RWPE2 (cell line): ENCODE data around the gene ERP44.
"Not testable (repeated sequence)": the region's sequence is repeated elsewhere in the genome, so short reads cannot be mapped to it uniquely, and the experiment has no call there.

Experiments
- ATAC-seq: fragments of 200-7000 bp; cut with Tn5 transposase; 3 replicates; pipeline ENCODE4 v1.9.1; 2021; ENCODE audit warnings: low read depth
- DNase-seq: peaks from one replicate; pipeline ENCODE4 v3.0.0-alpha.2; 2020; ENCODE audit warnings: low spot score
- H3K27ac ChIP-seq: fragments of 450-650 bp; 2 replicates; pipeline ENCODE4 v1.5.1; 2017; ENCODE audit warnings: mild to moderate bottlenecking; ENCODE audit not compliant: poor library complexity, severe bottlenecking
- H3K27me3 ChIP-seq: fragments of 250-450 bp; sonication (Bioruptor Pico); 2 replicates; pipeline ENCODE4 v1.5.1; 2021; ENCODE audit warnings: mild to moderate bottlenecking, moderate library complexity; ENCODE audit not compliant: insufficient read depth, poor library complexity, severe bottlenecking
- H3K36me3 ChIP-seq: fragments of 250-450 bp; sonication (Bioruptor Pico); 2 replicates; pipeline ENCODE4 v1.5.1; 2020; ENCODE audit warnings: low read depth, mild to moderate bottlenecking, moderate library complexity
- H3K4me1 ChIP-seq: fragments of 250-450 bp; sonication (Bioruptor Pico); 2 replicates; pipeline ENCODE4 v1.5.1; 2021; ENCODE audit warnings: mild to moderate bottlenecking, moderate library complexity; ENCODE audit not compliant: insufficient read depth, poor library complexity, severe bottlenecking
- H3K4me3 ChIP-seq: fragments of 250-450 bp; sonication (Bioruptor Pico); 2 replicates; pipeline ENCODE4 v1.5.1; 2021; ENCODE audit warnings: mild to moderate bottlenecking, moderate library complexity; ENCODE audit not compliant: severe bottlenecking
- H3K9me3 ChIP-seq: fragments of 250-450 bp; sonication (Bioruptor Pico); 2 replicates; pipeline ENCODE4 v1.5.1; 2021; ENCODE audit warnings: mild to moderate bottlenecking, moderate library complexity; ENCODE audit not compliant: severe bottlenecking
- CTCF ChIP-seq: fragments of 450-650 bp; IDR thresholded peaks from one replicate; pipeline ENCODE4 v1.5.1; 2017; ENCODE audit warnings: mild to moderate bottlenecking, moderate library complexity; ENCODE audit not compliant: poor library complexity, severe bottlenecking

Gene ERP44

GRCh38 chr9:100096378-100096916, 2.4 kb downstream of the ERP44 start:
- ATAC-seq (no peak), DNase-seq (no peak)
- TF ChIP-seq CTCF, result no peak
- H3K36me3 ChIP-seq, result peaks cover 5% of the 10 kb centered on the region
- no peak overlapping the region for H3K27ac ChIP-seq
- peaks cover 8% of the 10 kb centered on the region for H3K4me1 ChIP-seq
- H3K4me3 ChIP-seq, result no peak overlapping the region
- H3K9me3 ChIP-seq, result no peaks in the 10 kb centered on the region
- no peaks in the 10 kb centered on the region for H3K27me3 ChIP-seq

- H3K36me3 ChIP-seq, H3K9me3 ChIP-seq, H3K4me1 ChIP-seq, H3K27ac ChIP-seq, ATAC-seq, DNase-seq, H3K4me3 ChIP-seq, H3K27me3 ChIP-seq: not testable (repeated sequence)
These were observed 4.4 kb downstream of the ERP44 start for GRCh38 chr9:100094411-100094810.

DNA sequence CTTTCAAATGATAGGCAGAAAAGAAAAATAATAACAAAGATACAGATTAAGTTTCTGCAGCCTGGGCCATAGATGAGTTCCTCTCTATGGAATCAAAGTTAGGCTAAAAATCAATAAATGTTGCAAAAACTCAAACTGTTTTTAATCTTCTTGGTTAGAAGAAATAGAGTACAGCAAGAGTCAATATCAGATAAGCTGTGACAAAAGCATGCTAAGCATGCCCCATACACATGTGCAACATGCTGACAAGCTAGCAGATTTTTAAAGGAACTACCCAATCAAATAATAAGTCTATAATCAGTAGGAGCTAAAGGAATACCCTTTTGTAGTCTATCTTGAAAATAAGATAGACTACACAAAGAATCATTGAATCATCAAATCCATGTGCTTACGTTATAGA, 6.7 kb downstream of the ERP44 start:
- peaks cover 20% of the 10 kb centered on the region for H3K4me1 ChIP-seq
- no peak for DNase-seq
- H3K27me3 ChIP-seq, result no peaks in the 10 kb centered on the region
- H3K36me3 ChIP-seq, result no peaks in the 10 kb centered on the region; the same call in 1 of the 2 replicates
- no peak overlapping the region for H3K4me3 ChIP-seq
- no peak for TF ChIP-seq CTCF
- ATAC-seq, result no peak
- H3K27ac ChIP-seq, result no peak overlapping the region
- no peaks in the 10 kb centered on the region for H3K9me3 ChIP-seq

DNA sequence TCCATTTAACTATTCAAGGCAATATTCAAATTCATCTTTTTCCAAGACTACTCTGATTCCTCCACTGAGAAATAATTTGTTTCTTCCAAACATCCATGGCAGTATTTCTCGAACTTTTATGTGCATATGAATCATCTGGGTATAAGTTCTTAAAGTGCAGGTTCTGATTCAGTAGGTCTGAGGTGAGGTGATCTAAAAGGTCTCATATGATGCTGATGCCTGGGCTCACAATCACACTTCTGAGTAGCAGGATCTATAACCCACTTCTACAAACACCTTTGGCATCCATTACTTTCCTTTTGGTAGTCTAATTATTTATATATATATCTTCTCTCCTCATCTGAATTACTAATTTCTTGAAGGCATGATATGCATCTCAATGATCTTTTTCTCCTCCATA, 7.2 kb downstream of the ERP44 start:
- Histone ChIP-seq H3K36me3 (no peaks in the 10 kb centered on the region; the same call in 1 of the 2 replicates), H3K4me1 (peaks cover 23% of the 10 kb centered on the region), H3K27me3 (no peaks in the 10 kb centered on the region), H3K9me3 (no peaks in the 10 kb centered on the region), H3K27ac (no peak overlapping the region), H3K4me3 (no peak overlapping the region)
- ATAC-seq (no peak), DNase-seq (no peak)
- TF ChIP-seq CTCF, result no peak

DNA sequence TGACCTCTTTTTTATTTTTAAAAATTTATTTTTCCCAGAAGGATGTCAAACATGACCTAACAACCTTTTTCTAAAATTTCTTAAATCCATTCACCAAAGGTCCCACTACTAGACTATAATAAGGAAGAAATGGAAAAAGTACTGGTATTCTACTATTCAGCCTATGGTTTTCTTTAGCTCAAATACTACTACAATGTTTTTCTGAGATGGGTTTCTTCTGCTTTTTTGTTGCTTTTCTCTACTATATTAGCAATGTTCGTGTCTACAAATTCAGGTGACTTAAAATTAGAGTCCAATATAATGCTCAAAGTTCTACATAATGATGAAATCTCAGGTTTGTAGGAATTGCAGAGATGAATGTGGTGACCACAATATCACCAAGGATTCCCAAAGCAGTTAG, 7.9 kb downstream of the ERP44 start:
- Histone ChIP-seq H3K27me3 (no peaks in the 10 kb centered on the region), H3K27ac (no peak overlapping the region), H3K9me3 (no peaks in the 10 kb centered on the region), H3K4me3 (no peak overlapping the region), H3K4me1 (peaks cover 23% of the 10 kb centered on the region), H3K36me3 (no peaks in the 10 kb centered on the region; the same call in 1 of the 2 replicates)
- TF ChIP-seq CTCF, result no peak
- DNase-seq (no peak), ATAC-seq (no peak)
